ENCODE results near the gene SCARB1.

The SCARB1 gene

GRCh38 chr12:124842800-124843510 lies 20.7 kb downstream of the SCARB1 start:
- DNase-seq (ENCODE audit: low read depth): no peak

DNA sequence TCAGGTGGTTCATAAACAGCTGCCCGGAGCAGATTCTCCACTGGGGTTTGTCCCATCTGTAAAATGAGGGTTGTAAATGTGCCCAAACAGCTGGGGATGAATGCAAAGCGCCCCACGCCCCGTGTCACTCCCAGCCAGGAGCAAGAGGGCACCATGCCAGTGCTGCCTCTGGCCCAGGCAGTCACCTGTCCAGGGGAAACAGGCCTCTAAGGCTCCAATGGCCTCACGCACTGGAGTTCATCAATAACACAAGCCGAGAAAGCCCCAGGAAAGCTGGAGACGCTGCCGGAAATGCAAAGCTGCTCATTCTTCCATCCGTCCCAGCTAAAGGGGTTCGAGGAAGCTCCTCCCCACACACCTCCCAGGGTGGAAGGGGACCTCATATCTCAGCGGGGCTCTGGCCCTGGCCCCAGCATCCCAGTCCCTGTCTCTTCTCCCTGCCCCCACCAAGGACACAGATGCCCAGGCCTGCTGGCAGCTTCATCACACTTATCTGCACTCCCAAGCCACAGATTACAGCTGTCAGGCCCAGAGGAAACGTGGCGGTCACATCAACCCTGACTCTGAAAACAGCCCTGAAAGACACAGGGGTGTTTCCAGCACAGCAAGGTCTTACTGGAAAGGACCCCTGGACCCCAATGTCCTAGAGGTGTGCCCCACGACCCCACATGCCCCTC lies 21.5 kb downstream of the SCARB1 start:
- no peak for DNase-seq (ENCODE audit: low read depth)

- no peak for DNase-seq (ENCODE audit: low read depth)
Observed at GRCh38 chr12:124841558-124841945, 22.1 kb downstream of the SCARB1 start.

- DNase-seq (ENCODE audit: low read depth): no peak
Observed at GRCh38 chr12:124837958-124838803, 25.5 kb downstream of the SCARB1 start.

- DNase-seq (ENCODE audit: low read depth): no peak
Observed at GRCh38 chr12:124837249-124837897, 26.3 kb downstream of the SCARB1 start.

GRCh38 chr12:124836759-124837158 lies 26.9 kb downstream of the SCARB1 start:
- no peak for DNase-seq (ENCODE audit: low read depth)

DNA sequence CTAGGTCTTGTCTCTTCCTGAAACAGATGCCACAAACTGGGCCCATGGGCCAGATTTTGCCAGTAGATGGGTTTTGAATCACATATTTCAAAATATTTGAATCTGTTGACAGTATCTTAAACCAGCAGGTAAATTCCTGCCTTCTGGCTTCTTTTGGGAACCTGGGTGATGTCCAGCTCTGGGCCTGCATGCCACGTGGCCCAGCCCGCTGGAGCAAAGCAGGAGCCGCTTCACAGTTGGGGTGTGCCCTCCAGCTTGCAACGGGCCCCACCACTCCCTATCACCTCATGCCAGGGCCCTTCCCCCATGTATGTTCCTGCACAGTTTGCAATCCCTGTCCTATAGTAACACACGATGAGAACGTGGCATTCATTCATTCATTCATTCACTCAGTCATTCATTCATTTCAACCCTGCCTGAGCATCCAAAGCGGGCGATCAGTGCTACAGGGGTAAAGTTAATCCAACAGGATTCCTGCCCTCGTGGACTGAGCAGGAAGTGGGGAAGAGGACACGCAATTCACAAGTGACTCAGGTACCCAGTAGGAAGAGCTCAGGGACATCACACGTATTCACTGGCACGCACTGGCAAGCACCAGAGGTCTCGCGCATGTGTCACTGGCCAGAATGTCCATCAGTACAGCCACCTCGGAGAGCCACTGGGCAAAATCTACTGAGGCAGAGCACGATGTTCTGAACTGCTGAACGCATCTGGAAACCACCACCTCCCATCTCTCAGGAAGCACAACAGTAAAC lies 27.8 kb downstream of the SCARB1 start:
- no peak for DNase-seq (ENCODE audit: low read depth)

DNA sequence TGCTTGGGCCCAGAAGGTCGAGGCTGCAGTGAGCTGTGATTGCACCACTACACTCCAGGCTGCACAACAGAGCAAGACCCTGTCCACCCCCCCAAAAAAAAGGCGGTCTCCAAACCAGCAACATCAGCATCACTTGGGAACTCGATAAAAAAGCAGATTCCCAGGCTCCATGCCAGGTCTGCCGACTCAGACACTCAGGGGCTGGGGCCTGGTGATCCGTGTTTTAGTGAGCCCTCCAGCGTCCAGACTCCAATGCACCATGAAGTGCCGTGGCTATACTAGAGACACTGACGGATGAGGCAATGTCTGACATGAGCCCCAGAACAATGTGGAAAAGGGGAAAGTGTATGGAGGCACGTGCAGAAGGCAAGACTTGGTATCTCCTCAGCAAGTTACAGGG lies 28.8 kb downstream of the SCARB1 start:
- DNase-seq (ENCODE audit: low read depth): no peak

DNA sequence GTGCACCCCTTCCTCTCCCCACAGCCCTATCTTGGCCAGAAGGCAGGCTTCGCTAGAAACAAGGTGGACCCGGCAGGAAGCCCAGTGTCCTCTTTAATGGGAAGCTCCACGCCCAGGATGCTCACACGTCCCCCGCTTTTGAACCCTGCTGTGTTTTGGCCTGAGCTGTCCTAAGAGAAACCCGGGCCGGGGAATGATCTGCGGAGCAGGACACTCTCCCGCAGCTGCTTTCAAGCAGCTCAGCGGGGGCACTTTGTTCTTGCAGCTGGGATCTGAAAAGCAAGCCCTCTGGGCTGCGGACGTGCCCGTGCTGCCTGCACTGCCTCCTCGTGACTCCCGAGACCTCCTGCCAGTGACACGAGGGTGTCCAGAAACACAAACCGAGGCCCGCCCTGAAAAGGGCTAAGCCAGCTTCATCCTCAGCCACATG lies 30.0 kb downstream of the SCARB1 start:
- DNase-seq (ENCODE audit: low read depth): no peak

DNA sequence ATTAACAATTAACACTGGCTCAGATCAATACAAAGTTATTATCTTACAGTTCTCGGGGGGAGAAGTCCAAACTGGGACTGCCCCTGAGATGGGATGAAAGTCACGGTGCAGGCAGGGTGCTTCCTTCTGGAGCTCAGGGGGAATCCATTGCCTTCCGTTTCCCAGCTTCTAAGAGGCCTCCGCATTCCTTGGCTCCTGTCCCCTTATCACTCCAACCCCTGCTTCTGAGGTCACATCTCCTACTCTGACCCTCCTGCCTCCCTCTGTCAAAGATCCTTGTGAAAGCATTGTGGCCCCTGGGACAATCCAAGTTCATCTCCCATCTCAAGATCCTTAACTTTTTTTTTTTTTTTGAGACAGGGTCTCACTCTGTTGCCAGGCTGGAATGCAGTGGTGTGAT lies 30.8 kb downstream of the SCARB1 start:
- DNase-seq (ENCODE audit: low read depth): no peak

DNA sequence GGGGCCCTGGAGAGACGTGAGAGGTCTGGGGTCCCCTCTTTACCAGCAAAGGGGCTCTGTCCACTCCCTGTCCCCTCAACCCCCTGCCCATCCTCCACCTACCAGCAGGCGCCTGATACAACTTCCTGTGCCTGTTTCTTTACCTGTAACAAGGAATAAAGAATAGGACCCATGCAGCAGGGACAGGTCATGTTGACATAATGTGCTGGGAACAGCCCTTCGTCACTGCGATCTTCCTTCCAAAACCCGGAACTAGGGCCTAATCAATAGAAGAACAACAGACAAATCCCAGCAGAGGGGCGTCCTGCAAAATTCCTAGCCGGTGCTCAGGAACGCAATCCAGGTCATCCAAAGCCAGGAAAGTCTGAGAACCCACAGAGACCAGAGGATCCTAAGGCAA lies 32.1 kb downstream of the SCARB1 start:
- no peak for DNase-seq (ENCODE audit: low read depth)

GRCh38 chr12:124830306-124830705 lies 33.4 kb downstream of the SCARB1 start:
- no peak for DNase-seq (ENCODE audit: low read depth)

- no peak for DNase-seq (ENCODE audit: low read depth)
Observed at GRCh38 chr12:124829708-124830304, 33.9 kb downstream of the SCARB1 start.

DNA sequence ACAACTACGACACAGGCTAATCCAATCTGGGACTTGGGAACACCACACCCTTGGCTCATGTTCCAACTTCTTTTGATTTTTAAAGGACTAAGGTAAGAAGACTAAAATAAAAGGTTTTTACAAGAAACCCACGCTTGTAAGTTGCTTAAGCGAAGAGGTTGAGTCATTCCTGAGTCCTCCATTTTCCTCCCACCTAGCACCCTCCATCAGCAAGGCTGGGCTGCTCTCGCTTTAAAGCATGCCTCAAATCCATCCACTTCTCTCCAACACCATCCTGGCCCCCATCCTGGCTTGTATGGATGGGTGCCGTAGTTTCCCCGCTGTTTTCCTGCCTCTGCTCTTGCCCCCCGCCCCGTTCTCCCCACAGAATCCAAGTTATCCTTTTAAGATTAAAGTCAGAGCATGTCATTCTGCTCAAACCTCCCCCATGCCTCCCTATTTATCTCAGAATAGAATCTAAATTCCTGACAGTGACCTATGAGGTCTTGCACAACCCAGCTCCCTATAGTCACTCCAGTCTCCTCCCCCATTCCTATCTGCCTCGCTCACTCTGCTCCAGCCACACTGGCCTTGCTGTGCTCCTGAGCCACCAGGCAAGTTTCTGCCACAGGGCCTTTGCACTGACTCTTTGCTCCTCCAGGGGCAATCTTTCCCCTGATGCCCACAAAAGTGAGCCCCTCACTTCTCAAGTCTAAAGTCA lies 34.5 kb downstream of the SCARB1 start:
- DNase-seq (ENCODE audit: low read depth): no peak

- DNase-seq (ENCODE audit: low read depth): no peak
Observed at GRCh38 chr12:124828264-124829007, 35.2 kb downstream of the SCARB1 start.

- no peak for DNase-seq (ENCODE audit: low read depth)
Observed at GRCh38 chr12:124827588-124828184, 36.0 kb downstream of the SCARB1 start.

DNA sequence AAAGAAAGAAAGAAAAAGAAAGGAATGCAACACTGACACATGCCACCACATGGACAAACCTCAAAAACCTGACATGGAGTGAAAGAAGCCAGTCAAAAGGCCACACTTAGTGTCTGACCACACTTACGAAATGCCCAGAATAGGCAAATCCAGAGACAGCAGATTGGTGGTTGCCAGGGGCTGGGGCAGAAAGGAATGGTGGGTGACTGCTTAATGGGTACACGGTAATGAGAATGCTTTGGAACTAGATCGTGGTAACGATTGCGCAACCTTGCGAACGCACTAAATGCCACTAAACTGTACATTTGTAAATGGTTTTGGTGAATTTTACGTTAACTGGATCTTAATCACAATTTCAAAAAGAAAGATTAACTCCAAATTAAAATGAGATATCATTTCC lies 39.5 kb downstream of the SCARB1 start:
- no peak for DNase-seq (ENCODE audit: low read depth)

DNA sequence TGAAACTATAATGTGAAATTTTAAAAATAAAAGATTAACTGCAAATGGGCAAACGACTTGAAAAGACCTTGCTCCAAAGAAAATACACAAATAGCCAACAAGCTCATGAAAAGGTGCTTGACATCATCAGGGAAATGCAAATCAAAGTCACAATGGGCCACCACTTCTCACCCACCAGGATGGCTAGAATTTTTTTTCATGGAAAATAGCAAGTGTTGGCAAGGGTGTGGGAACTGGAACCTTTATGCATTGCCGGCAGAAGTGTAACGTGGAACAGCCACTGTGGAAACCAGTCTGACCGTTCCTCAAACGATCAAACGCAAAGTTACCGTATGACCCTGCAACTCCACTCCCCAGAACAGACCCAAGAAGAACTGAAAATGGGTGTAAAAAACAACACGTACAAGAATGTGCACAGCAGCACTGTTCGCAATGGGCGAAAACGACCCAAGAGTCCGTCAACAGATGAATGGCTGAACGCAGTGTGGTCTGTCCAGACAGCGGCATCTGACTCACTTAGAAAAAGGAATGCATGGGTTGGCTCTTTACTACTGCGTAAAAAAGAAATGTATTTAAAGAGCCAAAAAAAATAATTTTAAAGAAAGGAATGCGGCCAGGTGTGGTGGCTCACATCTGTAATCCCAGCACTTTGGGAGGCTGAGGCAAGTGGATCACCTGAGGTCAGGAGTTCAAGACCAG lies 40.2 kb downstream of the SCARB1 start:
- DNase-seq (ENCODE audit: low read depth): no peak

DNA sequence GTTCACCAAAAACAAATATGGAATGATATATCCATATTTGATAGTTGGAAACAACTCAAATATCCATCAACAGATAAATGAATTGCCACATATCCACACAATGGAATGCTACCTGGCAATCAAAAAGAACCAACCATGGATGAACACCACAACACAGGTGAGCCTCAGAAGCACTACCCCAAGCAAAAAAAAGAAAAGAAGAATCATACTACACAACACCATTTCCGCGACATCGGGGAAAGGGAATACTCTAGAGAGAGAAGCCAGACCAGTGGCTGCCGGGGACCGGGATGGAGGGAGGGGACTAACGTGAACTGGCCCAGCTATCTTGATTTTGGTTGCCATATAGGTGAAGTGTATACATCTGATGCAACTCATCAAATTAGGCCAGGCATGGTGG lies 41.4 kb downstream of the SCARB1 start:
- DNase-seq (ENCODE audit: low read depth): no peak

Data from stimulated activated CD8-positive, alpha-beta memory T cell treated with anti-CD3 and anti-CD28 coated beads, Interleukin-4, amount 100 ng/mL, for 24 hours (primary cell).